Gastrocnemius medialis (tissue), 4 donors: ENCODE data around the gene P2RX2. TPM values are rescaled to one million over a fixed set of nuclear protein-coding genes. Genes with fewer than 3 reads are reported as not detected.

Source experiments
- ATAC-seq, 2 donors: fragments of 150-250 bp; one replicate each; pipeline ENCODE4 v1.9.1; 2016
- DNase-seq, 2 donors: peaks; one replicate each; pipeline ENCODE4 v3.0.0-alpha.2; 2019
- H3K27ac ChIP-seq, 4 donors: fragments of 200-600 bp; sonication (generic); 1 replicate in 1 of 4; 2 replicates in 3 of 4; pipeline ENCODE4 v1.5.1; 2016 to 2018; ENCODE audit warnings: mild to moderate bottlenecking in 2 of 4, moderate library complexity in 1 of 4
- H3K27me3 ChIP-seq, 3 donors: fragments of 200-600 bp; sonication (generic) in 2 of 3; 1 replicate in 1 of 3; 2 replicates in 2 of 3; pipeline versions ENCODE4 v1.5.1 to v1.6.0; 2016 to 2019; ENCODE audit warnings: mild to moderate bottlenecking in 1 of 3, moderate library complexity in 1 of 3
- H3K36me3 ChIP-seq, 2 donors: fragments of 200-600 bp; sonication (generic) in 1 of 2; one replicate each; pipeline ENCODE4 v1.5.1; 2017 to 2018
- H3K4me1 ChIP-seq, 2 donors: fragments of 200-600 bp; sonication (generic) in 1 of 2; one replicate each; pipeline ENCODE4 v1.5.1; 2016 to 2017; ENCODE audit warnings: mild to moderate bottlenecking in 2 of 2
- H3K4me3 ChIP-seq, 4 donors: fragments of 200-600 bp; sonication (generic) in 3 of 4; 1 replicate in 1 of 4; 2 replicates in 3 of 4; pipeline ENCODE4 v1.5.1; 2016 to 2019; ENCODE audit warnings: mild to moderate bottlenecking in 2 of 4
- H3K9me3 ChIP-seq, 3 donors: fragments of 200-600 bp; sonication (generic) in 2 of 3; 1 replicate in 1 of 3; 2 replicates in 2 of 3; pipeline ENCODE4 v1.5.1; 2016 to 2019
- POLR2A ChIP-seq, 2 donors: fragments of 450-650 bp; IDR thresholded peaks; one replicate each; pipeline ENCODE4 v1.6.1; 2017; ENCODE audit warnings: antibody characterized with exemption in 2 of 2, mild to moderate bottlenecking in 2 of 2, moderate library complexity in 2 of 2
- in situ Hi-C, 4 donors: fragments of 200-750 bp; cut with MboI; loops; one replicate each; pipeline versions ENCODE4 v1.15.0 to v1.8.0; 2017; ENCODE audit warnings: low sequenced_read_pairs in 4 of 4
- intact Hi-C: fragments of 100-400 bp; cut with DNase I; formaldehyde crosslinking; loops from one replicate; pipeline ENCODE4 v1.15.1; 2023; ENCODE audit warnings: low total_unique reads
- microRNA-seq, 2 donors: library from miRNA; unstranded; fragments of <30 nt; microRNA quantifications; one replicate each; pipeline ENCODE4, GENCODE V29; 2016; ENCODE audit warnings: borderline replicate concordance in 2 of 2
- total RNA-seq, 4 donors: library from RNA; depleted of rRNA; stranded (reverse); fragments of >200 nt; gene quantifications; one replicate each; pipeline versions ENCODE4 v1.1.0 to v1.2.3, GENCODE V29; 2016
- TF ChIP-seq, protein P1 (sequence below), 5 experiments: fragments of 450-650 bp in 3 of 5; fragments of 200-600 bp in 2 of 5; sonication (generic) in 2 of 5; IDR thresholded peaks in 4 of 5; conservative IDR thresholded peaks in 1 of 5; 1 replicate in 4 of 5; 2 replicates in 1 of 5; pipeline ENCODE4 v1.5.1; 2016 to 2019; ENCODE audit warnings: antibody characterized with exemption in 5 of 5, mild to moderate bottlenecking in 3 of 5, moderate library complexity in 3 of 5

The P2RX2 gene
- total RNA-seq, 4 donors from 2014 or later = not detected

DNA sequence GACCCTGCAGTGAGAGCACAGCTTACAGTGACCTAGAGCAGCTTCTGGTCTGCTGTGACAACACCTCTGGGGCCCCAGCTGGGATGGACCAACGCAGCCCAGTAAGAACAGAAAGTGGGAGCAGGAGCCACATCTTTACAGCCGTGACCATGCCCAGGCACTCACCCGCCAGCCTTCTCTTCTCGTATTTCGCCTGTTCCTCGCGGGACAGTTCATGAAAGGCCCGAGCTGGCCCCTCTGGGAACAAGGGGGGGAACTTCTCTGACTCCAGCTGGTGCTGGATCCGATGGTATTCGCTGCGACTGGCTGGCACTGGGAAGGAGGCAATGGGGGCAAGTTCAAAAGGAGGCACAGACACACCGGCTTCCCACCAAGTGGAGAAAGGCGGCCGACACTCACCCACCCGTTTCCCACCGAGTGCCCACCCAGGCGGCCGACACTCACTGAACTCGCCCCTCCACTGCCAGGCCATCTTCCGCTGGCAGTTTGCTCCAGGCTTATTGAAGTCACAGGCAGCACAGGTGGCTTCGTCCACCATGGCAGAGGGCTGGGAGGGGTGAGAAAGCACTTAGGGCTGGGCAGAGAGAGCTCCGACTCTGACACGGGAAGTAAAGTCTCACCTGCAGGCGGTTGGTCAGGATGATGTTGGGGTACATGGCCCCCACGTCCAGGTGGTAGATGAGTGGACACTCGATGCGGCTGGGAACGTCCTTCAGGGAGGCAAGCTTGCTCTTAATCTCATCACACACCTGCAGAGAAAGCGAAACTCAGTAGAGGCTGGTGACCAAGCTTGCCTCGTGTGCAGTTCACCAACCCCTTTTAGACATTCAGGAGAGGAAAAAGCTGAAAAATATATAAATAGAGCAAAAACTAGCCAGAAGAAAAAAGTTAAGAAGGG is 49.9 kb downstream of the P2RX2 start:
- H3K36me3 ChIP-seq = peaks cover 0 to 77% of the 10 kb centered on the region in 2 donors
- in situ Hi-C loops = no loop called here

DNA sequence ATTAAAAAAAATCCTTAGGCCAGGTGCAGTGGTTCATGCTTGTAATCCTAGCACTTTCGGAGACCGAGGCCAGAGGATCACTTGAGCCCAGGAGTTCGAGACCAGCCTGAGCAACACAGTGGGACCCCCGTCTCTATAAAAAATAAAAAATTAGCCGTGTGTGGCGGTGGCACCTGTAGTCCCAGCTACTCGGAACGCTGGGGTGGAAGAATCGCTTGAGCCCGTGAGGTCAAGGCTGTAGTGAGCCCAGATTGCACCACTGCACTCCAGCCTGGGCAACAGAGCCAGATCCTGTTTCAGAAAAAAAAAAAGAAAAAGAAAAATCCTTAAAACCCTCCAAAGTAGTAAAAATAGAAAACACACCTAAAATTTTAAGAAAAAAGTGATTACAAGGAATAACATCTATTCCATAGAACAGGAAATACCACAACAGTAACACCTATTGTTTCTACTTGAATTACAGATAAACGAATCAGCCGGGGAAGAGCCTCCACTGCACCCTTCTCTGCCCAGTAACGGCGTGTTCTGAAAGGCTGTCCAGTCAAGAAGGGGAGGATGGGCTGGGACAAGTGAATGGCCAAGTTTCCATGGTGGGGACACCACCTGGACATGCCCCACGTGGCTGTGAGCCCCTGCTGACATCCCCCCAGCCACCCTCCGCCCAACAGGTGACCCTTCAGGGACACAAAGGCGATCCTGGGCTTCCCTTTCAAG is 50.7 kb downstream of the P2RX2 start:
- no peak for TF ChIP-seq POLR2A (IDR thresholded peaks at IDR 0.05)
- TF ChIP-seq, protein P1, sequence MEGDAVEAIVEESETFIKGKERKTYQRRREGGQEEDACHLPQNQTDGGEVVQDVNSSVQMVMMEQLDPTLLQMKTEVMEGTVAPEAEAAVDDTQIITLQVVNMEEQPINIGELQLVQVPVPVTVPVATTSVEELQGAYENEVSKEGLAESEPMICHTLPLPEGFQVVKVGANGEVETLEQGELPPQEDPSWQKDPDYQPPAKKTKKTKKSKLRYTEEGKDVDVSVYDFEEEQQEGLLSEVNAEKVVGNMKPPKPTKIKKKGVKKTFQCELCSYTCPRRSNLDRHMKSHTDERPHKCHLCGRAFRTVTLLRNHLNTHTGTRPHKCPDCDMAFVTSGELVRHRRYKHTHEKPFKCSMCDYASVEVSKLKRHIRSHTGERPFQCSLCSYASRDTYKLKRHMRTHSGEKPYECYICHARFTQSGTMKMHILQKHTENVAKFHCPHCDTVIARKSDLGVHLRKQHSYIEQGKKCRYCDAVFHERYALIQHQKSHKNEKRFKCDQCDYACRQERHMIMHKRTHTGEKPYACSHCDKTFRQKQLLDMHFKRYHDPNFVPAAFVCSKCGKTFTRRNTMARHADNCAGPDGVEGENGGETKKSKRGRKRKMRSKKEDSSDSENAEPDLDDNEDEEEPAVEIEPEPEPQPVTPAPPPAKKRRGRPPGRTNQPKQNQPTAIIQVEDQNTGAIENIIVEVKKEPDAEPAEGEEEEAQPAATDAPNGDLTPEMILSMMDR (IDR thresholded peaks at IDR 0.05 in 4 of 5, conservative IDR thresholded peaks at IDR 0.05 in 1 of 5) = no peak
- no peaks in the 10 kb centered on the region for H3K4me1 ChIP-seq
- H3K36me3 ChIP-seq = peaks cover 0 to 71% of the 10 kb centered on the region in 2 donors
- no peaks in the 10 kb centered on the region for H3K27me3 ChIP-seq
- no peak overlapping the region for H3K27ac ChIP-seq
- in situ Hi-C loops = no loop called here
- intact Hi-C loops = no loop called here
- no peaks in the 10 kb centered on the region for H3K9me3 ChIP-seq
- ATAC-seq = no peak
- H3K4me3 ChIP-seq = no peak overlapping the region
- DNase-seq = no peak

More for the DNA sequence above, 49.9 kb downstream of the P2RX2 start:
- no peak overlapping the region for H3K27ac ChIP-seq
- H3K4me1 ChIP-seq = no peaks in the 10 kb centered on the region
- no peaks in the 10 kb centered on the region for H3K9me3 ChIP-seq
- no peak for ATAC-seq
- no peak for TF ChIP-seq POLR2A (IDR thresholded peaks at IDR 0.05)
- TF ChIP-seq, protein P1 (IDR thresholded peaks at IDR 0.05 in 4 of 5, conservative IDR thresholded peaks at IDR 0.05 in 1 of 5) = no peak
- DNase-seq = no peak
- no peak overlapping the region for H3K4me3 ChIP-seq
- intact Hi-C loops = no loop called here
- H3K27me3 ChIP-seq = no peaks in the 10 kb centered on the region

Small RNA genes within 50 kb of the gene (microRNA-seq; reads per million reads assigned to microRNA genes)
- 0 reads per million in 2 donors for gene MIR6763

Other genes starting within 250 kb of the P2RX2 start
- gene FBRSL1, start 128.6 kb upstream of the P2RX2 start, total RNA-seq = 10 to 100 TPM in 3 of 4 donors, 1 to 10 TPM in 1; 8.4 to 29.4 (median 22.8) TPM
- under 1 TPM in 1 of 4 donors, not detected in 3; 0.83 TPM for gene LRCOL1, start 8.2 kb upstream of the P2RX2 start, total RNA-seq
- gene POLE, start 68.6 kb downstream of the P2RX2 start, total RNA-seq = 10 to 100 TPM in 2 of 4 donors, 1 to 10 TPM in 2; 7.1 to 18.7 (median 11.1) TPM
- gene PXMP2, start 68.8 kb downstream of the P2RX2 start, total RNA-seq = 10 to 100 TPM; 16.0 to 44.8 (median 38.6) TPM
- 10 to 100 TPM; 36.6 to 75.1 (median 62.8) TPM for gene PGAM5, start 92.1 kb downstream of the P2RX2 start, total RNA-seq
- gene ANKLE2, start 143.1 kb downstream of the P2RX2 start, total RNA-seq = 10 to 100 TPM; 29.6 to 44.9 (median 34.6) TPM
- gene GOLGA3, start 210.1 kb downstream of the P2RX2 start, total RNA-seq = 10 to 100 TPM; 30.0 to 50.0 (median 39.6) TPM